PFSK-1 (cell line): ENCODE data around the gene SSTR3.

Experiments used
- FOXP2 ChIP-seq: optimal IDR thresholded peaks from 2 replicates; pipeline ENCODE3; 2011; ENCODE audit warnings: borderline replicate concordance, control low read depth, inconsistent platforms; ENCODE audit not compliant: insufficient read depth; ENCODE audit errors: extremely low read length, extremely low read depth
- POLR2AphosphoS5 ChIP-seq: IDR thresholded peaks from 2 replicates; pipeline ENCODE4 v1.6.1; 2012; ENCODE audit warnings: low read depth, mild to moderate bottlenecking, control low read depth, low read length, moderate library complexity
- SIN3A ChIP-seq: IDR thresholded peaks from 2 replicates; pipeline ENCODE4 v1.6.1; 2012; ENCODE audit warnings: mild to moderate bottlenecking, low read length, moderate library complexity, borderline replicate concordance; ENCODE audit not compliant: insufficient read depth
- TAF1 ChIP-seq: IDR thresholded peaks from 2 replicates; pipeline ENCODE4 v1.6.1; 2012; ENCODE audit warnings: low read length, control low read depth, borderline replicate concordance; ENCODE audit not compliant: insufficient read depth

DNA sequence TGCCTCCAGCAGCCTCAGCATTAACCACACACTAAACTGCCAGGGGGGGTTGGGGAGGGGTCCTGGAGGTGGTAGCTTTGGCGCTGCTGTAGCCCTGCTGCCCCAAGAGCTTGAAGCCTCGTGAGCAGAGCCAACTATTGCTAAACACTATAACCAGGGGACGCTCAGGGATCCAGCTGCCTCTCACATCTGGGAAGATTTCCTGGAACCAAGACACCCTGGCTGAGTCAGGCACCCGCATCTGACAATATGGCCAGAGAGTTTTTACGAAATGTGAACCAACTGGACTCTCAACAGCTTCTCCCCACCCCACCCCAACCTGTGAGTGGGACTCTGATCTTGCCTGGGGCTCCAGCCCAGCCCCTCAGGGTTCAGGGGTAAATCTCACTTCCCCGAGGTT is 38.6 kb downstream of the SSTR3 start:
- TF ChIP-seq POLR2AphosphoS5, result no peak
- no peak for TF ChIP-seq TAF1
- TF ChIP-seq SIN3A, result no peak
- TF ChIP-seq FOXP2, result no peak
